Caco-2 (cell line): ENCODE data around the gene LRRK2. TPM values are rescaled to one million over a fixed set of nuclear protein-coding genes. Genes with fewer than 3 reads are reported as not detected.
"Not testable (repeated sequence)": the region's sequence is repeated elsewhere in the genome, so short reads cannot be mapped to it uniquely, and the experiment has no call there.

Experiments
- BruUV-seq: library from RNA; stranded (reverse); fragments of 400-500 nt; replicated peaks from 2 replicates; lab custom pipeline; 2021; lab: Mats Ljungman, UMichigan
- CTCF ChIA-PET: fragments of 300-600 bp; sonication (Branson Sonifier 250); formaldehyde crosslinking; loops from one replicate; lab custom pipeline; 2022; ENCODE audit warnings: antibody characterized with exemption; lab: Charles Lee
- POLR2A ChIA-PET: fragments of 300-600 bp; sonication (Branson Sonifier 250); formaldehyde crosslinking; loops from one replicate; lab custom pipeline; 2022; ENCODE audit warnings: antibody characterized with exemption; lab: Charles Lee
- DNase-seq, 2 experiments: peaks; one replicate each; pipeline versions ENCODE4 v3.0.0 to v3.0.0-alpha.2; 2020 to 2022
- H3K27me3 ChIP-seq: replicated peaks from 2 replicates; pipeline ENCODE4 v1.6.0; 2011; ENCODE audit warnings: low read length; ENCODE audit not compliant: control insufficient read depth, insufficient read depth
- H3K36me3 ChIP-seq: 2 replicates; pipeline ENCODE4 v1.5.1; 2011; ENCODE audit warnings: low read length; ENCODE audit not compliant: control insufficient read depth, insufficient read depth
- H3K4me1 ChIP-seq: fragments of 250-450 bp; sonication (Bioruptor Pico); 2 replicates; pipeline ENCODE4 v1.5.1; 2020; ENCODE audit warnings: mild to moderate bottlenecking
- H3K4me3 ChIP-seq: 2 replicates; pipeline ENCODE4 v1.5.1; 2011; ENCODE audit warnings: low read depth, mild to moderate bottlenecking, control low read depth, low read length
- H3K9me3 ChIP-seq: fragments of 250-450 bp; sonication (Bioruptor Pico); 2 replicates; pipeline ENCODE4 v1.5.1; 2020; ENCODE audit warnings: mild to moderate bottlenecking, moderate library complexity
- H3K27ac Mint-ChIP-seq: one replicate; pipeline ENCODE4 v1.8.0; 2022; ENCODE audit warnings: mixed read lengths; ENCODE audit not compliant: unreplicated experiment
- H3K27me3 Mint-ChIP-seq: one replicate; pipeline ENCODE4 v1.8.0; 2022; ENCODE audit warnings: mixed read lengths; ENCODE audit not compliant: insufficient read depth, unreplicated experiment
- H3K36me3 Mint-ChIP-seq: one replicate; pipeline ENCODE4 v1.8.0; 2022; ENCODE audit warnings: mild to moderate bottlenecking, mixed read lengths; ENCODE audit not compliant: insufficient read depth, unreplicated experiment
- H3K4me1 Mint-ChIP-seq: one replicate; pipeline ENCODE4 v1.8.0; 2022; ENCODE audit warnings: low read depth, mixed read lengths; ENCODE audit not compliant: unreplicated experiment
- H3K4me3 Mint-ChIP-seq: one replicate; pipeline ENCODE4 v1.8.0; 2022; ENCODE audit warnings: mild to moderate bottlenecking, moderate library complexity, mixed read lengths; ENCODE audit not compliant: unreplicated experiment
- H3K9me3 Mint-ChIP-seq: one replicate; pipeline ENCODE4 v1.8.0; 2022; ENCODE audit warnings: mixed read lengths; ENCODE audit not compliant: unreplicated experiment
- CTCF ChIP-seq, 2 experiments: fragments of 200-600 bp in 1 of 2; IDR thresholded peaks; 1 replicate in 1 of 2; 2 replicates in 1 of 2; pipeline versions ENCODE4 v1.5.1 to v1.8.0; 2011 to 2022; ENCODE audit warnings: antibody characterized with exemption in 1 of 2, control low read depth in 1 of 2, inconsistent platforms in 1 of 2, low read depth in 1 of 2, low read length in 1 of 2, mild to moderate bottlenecking in 1 of 2, moderate library complexity in 1 of 2; ENCODE audit not compliant: insufficient read depth in 1 of 2, severe bottlenecking in 1 of 2, unreplicated experiment in 1 of 2
- intact Hi-C: fragments of 100-400 bp; cut with micrococcal nuclease; formaldehyde crosslinking; loops from one replicate; pipeline ENCODE4 v1.10.0; 2022; ENCODE audit not compliant: unreplicated experiment
- total RNA-seq: library from RNA; stranded (reverse); gene quantifications from 2 replicates; pipeline ENCODE4 v1.2.3, GENCODE V29; 2022

LRRK2 gene
- total RNA-seq, 1 experiment from 2014 or later = 0.11 TPM

- Mint-ChIP-seq H3K4me3 (no peak overlapping the region), H3K4me1 (no peaks in the 10 kb centered on the region), H3K27ac (no peak overlapping the region), H3K36me3 (no peaks in the 10 kb centered on the region), H3K27me3 (no peaks in the 10 kb centered on the region), H3K9me3 (no peaks in the 10 kb centered on the region)
- ChIA-PET CTCF (no interaction called here), POLR2A (no interaction called here)
- no TSS peak for BruUV-seq
- TF ChIP-seq CTCF (IDR thresholded peaks at IDR 0.05; ENCODE audit: insufficient read depth in 1 of 2, low read depth in 1 of 2, low read length in 1 of 2, severe bottlenecking in 1 of 2, unreplicated experiment in 1 of 2) = no peak
- no peaks in the 10 kb centered on the region for H3K4me1 ChIP-seq
- no peak overlapping the region for H3K4me3 ChIP-seq
- H3K36me3 ChIP-seq = no peaks in the 10 kb centered on the region
- no peak for DNase-seq
- no peaks in the 10 kb centered on the region for H3K27me3 ChIP-seq
- no peaks in the 10 kb centered on the region for H3K9me3 ChIP-seq
- intact Hi-C loops = no loop called here
These were observed 157.4 kb downstream of the LRRK2 start for GRCh38 chr12:40382217-40382616.

- intact Hi-C loops, CTCF ChIA-PET, BruUV-seq, H3K4me1 Mint-ChIP-seq, H3K4me1 ChIP-seq, H3K9me3 Mint-ChIP-seq, DNase-seq, H3K27ac Mint-ChIP-seq, H3K36me3 ChIP-seq, H3K9me3 ChIP-seq, H3K4me3 ChIP-seq, H3K27me3 Mint-ChIP-seq, H3K27me3 ChIP-seq, H3K4me3 Mint-ChIP-seq, H3K36me3 Mint-ChIP-seq, POLR2A ChIA-PET: not testable (repeated sequence)
These were observed 162.5 kb downstream of the LRRK2 start for GRCh38 chr12:40387279-40387678.

GRCh38 chr12:40390980-40391379 lies 166.2 kb downstream of the LRRK2 start:
- no peaks in the 10 kb centered on the region for H3K36me3 ChIP-seq
- no TSS peak for BruUV-seq
- ChIA-PET POLR2A (no interaction called here), CTCF (no interaction called here)
- H3K4me1 Mint-ChIP-seq = no peaks in the 10 kb centered on the region
- TF ChIP-seq CTCF (IDR thresholded peaks at IDR 0.05; ENCODE audit: insufficient read depth in 1 of 2, low read depth in 1 of 2, low read length in 1 of 2, severe bottlenecking in 1 of 2, unreplicated experiment in 1 of 2) = no peak
- no peaks in the 10 kb centered on the region for H3K9me3 ChIP-seq
- H3K27me3 Mint-ChIP-seq = no peaks in the 10 kb centered on the region
- H3K4me3 ChIP-seq = no peak overlapping the region
- H3K4me3 Mint-ChIP-seq = no peak overlapping the region
- H3K27me3 ChIP-seq = no peaks in the 10 kb centered on the region
- H3K36me3 Mint-ChIP-seq = no peaks in the 10 kb centered on the region
- no peaks in the 10 kb centered on the region for H3K9me3 Mint-ChIP-seq
- intact Hi-C loops = no loop called here
- H3K27ac Mint-ChIP-seq = no peak overlapping the region
- H3K4me1 ChIP-seq = no peaks in the 10 kb centered on the region
- no peak for DNase-seq

- no peak for TF ChIP-seq CTCF (IDR thresholded peaks at IDR 0.05; ENCODE audit: insufficient read depth in 1 of 2, low read depth in 1 of 2, low read length in 1 of 2, severe bottlenecking in 1 of 2, unreplicated experiment in 1 of 2)
- Mint-ChIP-seq H3K27ac (no peak overlapping the region), H3K4me3 (no peak overlapping the region), H3K4me1 (no peaks in the 10 kb centered on the region), H3K9me3 (no peaks in the 10 kb centered on the region), H3K27me3 (no peaks in the 10 kb centered on the region), H3K36me3 (no peaks in the 10 kb centered on the region)
- BruUV-seq = no TSS peak
- no peaks in the 10 kb centered on the region for H3K9me3 ChIP-seq
- no peaks in the 10 kb centered on the region for H3K27me3 ChIP-seq
- no peaks in the 10 kb centered on the region for H3K36me3 ChIP-seq
- intact Hi-C loops = no loop called here
- POLR2A ChIA-PET = no interaction called here
- H3K4me1 ChIP-seq = no peaks in the 10 kb centered on the region
- H3K4me3 ChIP-seq = no peak overlapping the region
- CTCF ChIA-PET = no interaction called here
- no peak for DNase-seq
These were observed 168.2 kb downstream of the LRRK2 start for GRCh38 chr12:40393026-40393425.
